PFSK-1 (cell line): ENCODE measurements around the gene HESX1.

Experiments used
- POLR2AphosphoS5 ChIP-seq: IDR thresholded peaks from 2 replicates; pipeline ENCODE4 v1.6.1; 2012; ENCODE audit warnings: low read depth, mild to moderate bottlenecking, control low read depth, low read length, moderate library complexity
- TAF1 ChIP-seq: IDR thresholded peaks from 2 replicates; pipeline ENCODE4 v1.6.1; 2012; ENCODE audit warnings: low read length, control low read depth, borderline replicate concordance; ENCODE audit not compliant: insufficient read depth
- TF ChIP-seq, protein P1 (sequence below), 2 experiments: IDR thresholded peaks; 2 replicates each; pipeline versions ENCODE4 v1.6.1 to v1.8.0; 2011 to 2012; ENCODE audit warnings: low read depth in 2 of 2, low read length in 2 of 2, control low read depth in 1 of 2, inconsistent platforms in 1 of 2, mild to moderate bottlenecking in 1 of 2, moderate library complexity in 1 of 2; ENCODE audit not compliant: insufficient read depth in 1 of 2

GRCh38 chr3:57206423-57206822 lies 6.6 kb upstream of the HESX1 start:
- TF ChIP-seq, protein P1, sequence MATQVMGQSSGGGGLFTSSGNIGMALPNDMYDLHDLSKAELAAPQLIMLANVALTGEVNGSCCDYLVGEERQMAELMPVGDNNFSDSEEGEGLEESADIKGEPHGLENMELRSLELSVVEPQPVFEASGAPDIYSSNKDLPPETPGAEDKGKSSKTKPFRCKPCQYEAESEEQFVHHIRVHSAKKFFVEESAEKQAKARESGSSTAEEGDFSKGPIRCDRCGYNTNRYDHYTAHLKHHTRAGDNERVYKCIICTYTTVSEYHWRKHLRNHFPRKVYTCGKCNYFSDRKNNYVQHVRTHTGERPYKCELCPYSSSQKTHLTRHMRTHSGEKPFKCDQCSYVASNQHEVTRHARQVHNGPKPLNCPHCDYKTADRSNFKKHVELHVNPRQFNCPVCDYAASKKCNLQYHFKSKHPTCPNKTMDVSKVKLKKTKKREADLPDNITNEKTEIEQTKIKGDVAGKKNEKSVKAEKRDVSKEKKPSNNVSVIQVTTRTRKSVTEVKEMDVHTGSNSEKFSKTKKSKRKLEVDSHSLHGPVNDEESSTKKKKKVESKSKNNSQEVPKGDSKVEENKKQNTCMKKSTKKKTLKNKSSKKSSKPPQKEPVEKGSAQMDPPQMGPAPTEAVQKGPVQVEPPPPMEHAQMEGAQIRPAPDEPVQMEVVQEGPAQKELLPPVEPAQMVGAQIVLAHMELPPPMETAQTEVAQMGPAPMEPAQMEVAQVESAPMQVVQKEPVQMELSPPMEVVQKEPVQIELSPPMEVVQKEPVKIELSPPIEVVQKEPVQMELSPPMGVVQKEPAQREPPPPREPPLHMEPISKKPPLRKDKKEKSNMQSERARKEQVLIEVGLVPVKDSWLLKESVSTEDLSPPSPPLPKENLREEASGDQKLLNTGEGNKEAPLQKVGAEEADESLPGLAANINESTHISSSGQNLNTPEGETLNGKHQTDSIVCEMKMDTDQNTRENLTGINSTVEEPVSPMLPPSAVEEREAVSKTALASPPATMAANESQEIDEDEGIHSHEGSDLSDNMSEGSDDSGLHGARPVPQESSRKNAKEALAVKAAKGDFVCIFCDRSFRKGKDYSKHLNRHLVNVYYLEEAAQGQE (IDR thresholded peaks at IDR 0.05; ENCODE audit: insufficient read depth in 1 of 2, low read depth in 2 of 2, low read length in 2 of 2), result no peak
- no peak for TF ChIP-seq TAF1
- TF ChIP-seq POLR2AphosphoS5, result no peak
